WTC11 (cell line): ENCODE results near the gene ZNF592. TPM values are rescaled to one million over a fixed set of nuclear protein-coding genes. Genes with fewer than 3 reads are reported as not detected.

ENCODE experiments used
- ATAC-seq: fragments of 200-7000 bp; cut with Tn5 transposase; 2 replicates; pipeline ENCODE4 v1.10.0; 2021; ENCODE audit warnings: mild to moderate bottlenecking, moderate library complexity
- CTCF ChIA-PET: fragments of 300-600 bp; sonication (Branson Sonifier 250); formaldehyde crosslinking; loops from one replicate; lab custom pipeline; 2021; ENCODE audit warnings: antibody characterized with exemption; lab: Charles Lee
- POLR2A ChIA-PET: fragments of 350-600 bp; sonication (Branson Sonifier 250); formaldehyde crosslinking; loops from one replicate; lab custom pipeline; 2021; ENCODE audit warnings: antibody characterized with exemption; lab: Charles Lee
- DNase-seq: peaks from one replicate; pipeline ENCODE4 v3.0.0; 2021; ENCODE audit warnings: low spot score
- H3K27ac Mint-ChIP-seq: 2 replicates; pipeline ENCODE4 v1.8.0; 2021; ENCODE audit warnings: mixed read lengths
- H3K27me3 Mint-ChIP-seq: 2 replicates; pipeline ENCODE4 v1.8.0; 2021; ENCODE audit warnings: low read depth, mild to moderate bottlenecking, moderate library complexity, mixed read lengths
- H3K36me3 Mint-ChIP-seq: 2 replicates; pipeline ENCODE4 v1.8.0; 2021; ENCODE audit warnings: mixed read lengths
- H3K4me1 Mint-ChIP-seq: 2 replicates; pipeline ENCODE4 v1.8.0; 2022; ENCODE audit warnings: mixed read lengths
- H3K4me3 Mint-ChIP-seq: 2 replicates; pipeline ENCODE4 v1.8.0; 2021; ENCODE audit warnings: mild to moderate bottlenecking, moderate library complexity, mixed read lengths
- H3K9me3 Mint-ChIP-seq: 2 replicates; pipeline ENCODE4 v1.8.0; 2021; ENCODE audit warnings: mixed read lengths
- AFF4 ChIP-seq: sonication (generic); formaldehyde crosslinking; IDR thresholded peaks from 2 replicates; pipeline ENCODE4 v1.8.1; 2023; ENCODE audit warnings: mild to moderate bottlenecking, missing genetic modification reagents, borderline replicate concordance
- CREB1 ChIP-seq: sonication (generic); formaldehyde crosslinking; IDR thresholded peaks from 2 replicates; pipeline ENCODE4 v1.8.0; 2023; ENCODE audit warnings: mild to moderate bottlenecking, missing genetic modification reagents
- CREM ChIP-seq: sonication (generic); formaldehyde crosslinking; IDR thresholded peaks from 2 replicates; pipeline ENCODE4 v1.8.1; 2022; ENCODE audit warnings: mild to moderate bottlenecking, missing genetic modification reagents, moderate library complexity
- E2F1 ChIP-seq: sonication (generic); formaldehyde crosslinking; IDR thresholded peaks from 2 replicates; pipeline ENCODE4 v1.8.0; 2022; ENCODE audit warnings: mild to moderate bottlenecking, missing genetic modification reagents
- E2F5 ChIP-seq: sonication (generic); formaldehyde crosslinking; IDR thresholded peaks from 2 replicates; pipeline ENCODE4 v1.8.1; 2022; ENCODE audit warnings: mild to moderate bottlenecking, moderate library complexity, missing genetic modification reagents
- ELF4 ChIP-seq: sonication (generic); formaldehyde crosslinking; IDR thresholded peaks from 2 replicates; pipeline ENCODE4 v1.8.1; 2022; ENCODE audit warnings: low read depth, mild to moderate bottlenecking, moderate library complexity, missing genetic modification reagents
- ERG ChIP-seq: fragments of 250-450 bp; sonication (Bioruptor Pico); IDR thresholded peaks from 2 replicates; pipeline ENCODE4 v1.8.0; 2021; ENCODE audit warnings: mild to moderate bottlenecking
- KAT7 ChIP-seq: sonication (generic); formaldehyde crosslinking; IDR thresholded peaks from 2 replicates; pipeline ENCODE4 v1.8.1; 2023; ENCODE audit warnings: missing genetic modification reagents, mild to moderate bottlenecking, borderline replicate concordance
- NFYB ChIP-seq: sonication (generic); formaldehyde crosslinking; conservative IDR thresholded peaks from 2 replicates; pipeline ENCODE4 v1.8.0; 2022; ENCODE audit warnings: low read depth, missing genetic modification reagents
- NR2C2 ChIP-seq: sonication (generic); formaldehyde crosslinking; IDR thresholded peaks from 2 replicates; pipeline ENCODE4 v1.8.0; 2022; ENCODE audit warnings: mild to moderate bottlenecking, missing genetic modification reagents
- PREB ChIP-seq: sonication (generic); formaldehyde crosslinking; IDR thresholded peaks from 2 replicates; pipeline ENCODE4 v1.8.1; 2022; ENCODE audit warnings: mild to moderate bottlenecking, missing genetic modification reagents, moderate library complexity, borderline replicate concordance
- RELA ChIP-seq: sonication (generic); formaldehyde crosslinking; IDR thresholded peaks from 2 replicates; pipeline ENCODE4 v1.8.1; 2022; ENCODE audit warnings: missing genetic modification reagents, mild to moderate bottlenecking, borderline replicate concordance
- RORB ChIP-seq: fragments of 250-450 bp; sonication (Bioruptor Pico); IDR thresholded peaks from 2 replicates; pipeline ENCODE4 v1.9.0; 2021; ENCODE audit warnings: mild to moderate bottlenecking
- USF2 ChIP-seq: sonication (generic); formaldehyde crosslinking; IDR thresholded peaks from 2 replicates; pipeline ENCODE4 v1.8.1; 2023; ENCODE audit warnings: mild to moderate bottlenecking, missing genetic modification reagents, moderate library complexity
- ZBTB21 ChIP-seq: sonication (generic); formaldehyde crosslinking; IDR thresholded peaks from 2 replicates; pipeline ENCODE4 v1.8.1; 2023; ENCODE audit warnings: mild to moderate bottlenecking, missing genetic modification reagents, borderline replicate concordance
- ZMAT4 ChIP-seq: fragments of 250-450 bp; sonication (Bioruptor Pico); IDR thresholded peaks from 2 replicates; pipeline ENCODE4 v1.9.0; 2021; ENCODE audit warnings: mild to moderate bottlenecking
- ZNF219 ChIP-seq: sonication (generic); formaldehyde crosslinking; IDR thresholded peaks from 2 replicates; pipeline ENCODE4 v1.8.0; 2023; ENCODE audit warnings: missing genetic modification reagents, mild to moderate bottlenecking, borderline replicate concordance
- ZNF532 ChIP-seq: fragments of 250-450 bp; sonication (Bioruptor Pico); IDR thresholded peaks from 2 replicates; pipeline ENCODE4 v1.9.0; 2021; ENCODE audit warnings: mild to moderate bottlenecking, borderline replicate concordance
- total RNA-seq: library from RNA; stranded (reverse); gene quantifications from 3 replicates; pipeline ENCODE4 v1.2.3, GENCODE V29; 2021

Gene ZNF592
- total RNA-seq, 1 experiment from 2014 or later, result 28.0 TPM

- TF ChIP-seq USF2 (CRISPR knock-in tag), result no peak
- TF ChIP-seq PREB, result no peak
These were observed 10.6 kb downstream of the ZNF592 start (continued) for GRCh38 chr15:84759018-84759417.

- peaks cover 4% of the 10 kb centered on the region; the same call in 1 of the 2 replicates for H3K4me1 Mint-ChIP-seq
- no peak overlapping the region for H3K4me3 Mint-ChIP-seq
- DNase-seq, result no peak
- peaks cover 4% of the 10 kb centered on the region; the same call in 1 of the 2 replicates for H3K36me3 Mint-ChIP-seq
- H3K27ac Mint-ChIP-seq, result no peak overlapping the region
- ATAC-seq, result no peak
- H3K9me3 Mint-ChIP-seq, result no peaks in the 10 kb centered on the region
- ChIA-PET CTCF (no interaction called here), POLR2A (no interaction called here)
- TF ChIP-seq E2F1 (CRISPR knock-in tag) (no peak), AFF4 (CRISPR knock-in tag) (no peak), NR2C2 (CRISPR knock-in tag) (no peak), NFYB (CRISPR knock-in tag) (no peak), ZMAT4 (CRISPR knock-in tag) (no peak), CREM (no peak), ZNF532 (CRISPR knock-in tag) (no peak), ZNF219 (CRISPR knock-in tag) (no peak), KAT7 (CRISPR knock-in tag) (no peak), CREB1 (no peak), RORB (CRISPR knock-in tag) (no peak), ERG (CRISPR knock-in tag) (no peak), E2F5 (CRISPR knock-in tag) (no peak), PREB (no peak), ELF4 (CRISPR knock-in tag) (no peak), RELA (CRISPR knock-in tag) (no peak), ZBTB21 (no peak)
- H3K27me3 Mint-ChIP-seq, result no peaks in the 10 kb centered on the region
These were observed 11.8 kb downstream of the ZNF592 start for GRCh38 chr15:84760219-84760618.
